GM19395 (cell line): Measurements from ENCODE around the gene CSAD.
A peak's percentile ranks its signal among the peaks of the same experiment; 100 is the strongest.

ENCODE experiments used
- ATAC-seq: cut with Tn5 transposase; IDR thresholded peaks from one replicate; pipeline ENCODE4 v1.9.1; 2021; ENCODE audit warnings: mild to moderate bottlenecking, moderate library complexity; ENCODE audit not compliant: unreplicated experiment

Gene CSAD

GRCh38 chr12:53180220-53180930 is at the start of gene CSAD, which contains the start of gene ZNF740:
TSS of gene CSAD (minus strand) at chr12:53180925. CDS start at chr12:53173470, 7,455 bp downstream.
TSS of gene ZNF740 (plus strand) at chr12:53180722. CDS start at chr12:53181984, 1,262 bp downstream.
- peak; percentile 91 for ATAC-seq

- ATAC-seq = no peak
Observed at GRCh38 chr12:53230108-53230845, 49.6 kb upstream of the CSAD start.

DNA sequence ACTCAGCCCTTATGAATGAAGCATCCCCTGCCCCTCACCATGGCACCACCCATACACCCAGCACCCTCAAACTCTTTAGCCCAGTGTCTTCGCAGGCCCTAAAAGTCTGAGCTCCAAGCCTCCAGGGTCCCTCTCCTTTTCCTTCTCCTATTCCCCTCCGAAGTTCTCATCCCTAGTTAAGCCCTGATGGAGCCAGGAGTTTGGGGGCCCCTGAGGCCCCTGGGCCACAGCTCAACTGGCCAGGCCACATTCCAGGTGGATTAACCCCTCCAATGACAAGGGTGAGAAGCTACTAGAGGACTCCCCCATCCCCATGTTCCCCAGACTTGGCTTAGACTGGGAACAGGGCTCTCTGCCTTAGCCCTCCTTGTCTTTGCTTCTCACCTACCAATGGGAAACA is 48.7 kb upstream of the CSAD start:
- ATAC-seq = no peak

GRCh38 chr12:53227836-53228235 is 47.1 kb upstream of the CSAD start:
- ATAC-seq = no peak

DNA sequence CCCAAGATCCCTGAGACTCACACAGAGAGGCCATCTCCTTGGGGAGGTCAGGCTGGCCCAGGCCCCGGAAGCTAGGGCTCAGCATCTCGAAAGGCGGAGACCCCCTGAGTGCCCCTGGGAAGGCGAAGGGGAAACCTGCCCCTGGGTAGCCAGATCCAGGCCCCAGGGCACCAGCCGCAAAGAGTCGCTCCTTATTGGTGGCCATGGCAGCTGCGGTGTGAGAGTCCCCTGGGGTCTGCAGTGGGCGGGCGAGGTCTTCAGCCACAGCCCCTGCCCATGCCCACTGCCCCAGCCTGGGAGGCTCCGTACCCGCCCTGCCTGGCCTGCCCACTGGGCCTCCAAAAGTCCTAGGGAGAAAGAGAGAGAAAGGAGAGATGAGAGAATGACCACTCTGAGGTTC is 46.6 kb upstream of the CSAD start:
- ATAC-seq = no peak

- no peak for ATAC-seq
Observed at GRCh38 chr12:53226815-53227214, 46.1 kb upstream of the CSAD start.

- ATAC-seq = no peak
Observed at GRCh38 chr12:53225635-53226424, 45.1 kb upstream of the CSAD start.

- ATAC-seq = no peak
Observed at GRCh38 chr12:53224897-53225634, 44.3 kb upstream of the CSAD start.

GRCh38 chr12:53224061-53224896 is 43.6 kb upstream of the CSAD start:
- no peak for ATAC-seq

DNA sequence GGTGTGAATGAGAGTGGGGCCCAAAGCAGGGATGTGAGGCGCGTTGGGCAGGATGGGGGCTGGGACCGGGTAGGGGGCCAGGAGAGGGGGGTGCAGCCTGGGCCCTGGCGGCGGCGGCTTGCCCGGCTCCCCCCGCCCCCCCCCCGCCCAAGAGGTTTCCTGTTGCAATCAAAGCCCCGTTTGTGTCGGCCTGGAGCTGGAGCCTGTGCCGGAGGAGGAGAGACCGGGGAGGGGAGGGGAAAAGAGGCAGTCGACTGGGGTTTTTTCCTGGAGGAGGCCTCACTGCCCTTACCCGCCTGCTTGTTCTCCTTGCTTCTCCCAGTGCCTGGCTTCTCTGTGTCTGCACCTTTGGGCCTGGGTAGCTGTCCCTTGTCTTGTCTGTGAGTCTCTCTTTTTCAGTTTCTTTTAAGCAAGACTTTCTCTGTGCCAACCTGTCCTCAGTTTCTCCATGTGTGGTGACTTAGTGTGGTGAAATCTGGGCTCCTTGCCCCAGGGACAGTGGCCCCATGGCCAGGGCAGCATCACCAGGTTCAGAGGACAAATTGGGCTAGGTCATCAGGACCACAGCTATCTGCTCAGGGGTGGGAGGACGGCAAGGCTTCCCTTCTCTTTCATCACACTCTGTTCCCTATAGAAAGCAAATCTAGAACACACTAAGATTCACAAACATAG is 42.8 kb upstream of the CSAD start:
- no peak for ATAC-seq

DNA sequence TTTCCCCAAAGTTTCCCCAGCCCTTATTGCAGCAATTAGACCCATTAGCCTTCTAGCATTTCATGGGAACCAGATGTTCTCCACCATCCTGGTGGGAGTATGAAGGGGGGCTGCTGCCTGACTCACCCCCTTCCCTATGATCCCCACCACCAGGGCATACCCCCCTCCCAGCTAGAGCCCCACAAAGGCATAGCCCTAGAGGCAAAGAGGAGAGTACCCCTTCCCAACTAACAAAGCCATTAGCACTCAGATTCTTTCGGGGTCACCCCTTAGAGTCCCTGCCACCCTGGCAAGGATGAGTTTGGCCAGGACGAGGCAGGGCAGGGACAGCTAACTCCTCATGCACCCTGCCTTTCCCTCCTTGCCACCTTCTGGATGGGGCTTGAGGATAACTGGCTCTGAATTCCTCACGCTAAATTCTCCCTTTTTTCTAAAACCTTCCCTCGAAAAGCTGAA is 42.1 kb upstream of the CSAD start:
- ATAC-seq = no peak

DNA sequence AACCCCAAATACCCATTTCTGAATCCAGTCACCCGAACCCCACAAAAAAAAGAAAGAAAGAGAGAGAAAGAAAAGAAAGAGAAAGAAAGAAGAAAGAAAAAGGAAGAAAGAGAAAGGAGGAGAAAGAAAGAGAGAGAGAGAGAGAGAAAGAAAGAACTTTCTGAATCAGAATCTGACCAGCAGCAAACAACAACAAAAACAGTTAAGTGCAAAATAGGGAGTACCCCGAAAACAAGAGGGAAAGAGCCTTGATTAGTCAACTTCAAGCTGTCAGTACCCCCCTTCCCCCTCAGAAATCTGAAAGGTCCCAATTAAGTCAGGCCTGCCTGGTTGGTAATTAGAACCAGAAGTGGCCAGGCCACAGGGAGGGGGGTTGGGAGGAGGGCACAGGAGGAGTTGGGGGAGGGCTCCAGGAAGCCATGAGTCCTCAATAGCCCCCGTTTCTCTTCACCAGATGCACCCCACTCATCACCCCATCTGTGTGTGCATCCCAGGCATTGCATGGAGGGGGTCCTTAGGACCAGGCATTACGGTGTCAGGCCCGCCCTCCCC is 41.5 kb upstream of the CSAD start:
- no peak for ATAC-seq

DNA sequence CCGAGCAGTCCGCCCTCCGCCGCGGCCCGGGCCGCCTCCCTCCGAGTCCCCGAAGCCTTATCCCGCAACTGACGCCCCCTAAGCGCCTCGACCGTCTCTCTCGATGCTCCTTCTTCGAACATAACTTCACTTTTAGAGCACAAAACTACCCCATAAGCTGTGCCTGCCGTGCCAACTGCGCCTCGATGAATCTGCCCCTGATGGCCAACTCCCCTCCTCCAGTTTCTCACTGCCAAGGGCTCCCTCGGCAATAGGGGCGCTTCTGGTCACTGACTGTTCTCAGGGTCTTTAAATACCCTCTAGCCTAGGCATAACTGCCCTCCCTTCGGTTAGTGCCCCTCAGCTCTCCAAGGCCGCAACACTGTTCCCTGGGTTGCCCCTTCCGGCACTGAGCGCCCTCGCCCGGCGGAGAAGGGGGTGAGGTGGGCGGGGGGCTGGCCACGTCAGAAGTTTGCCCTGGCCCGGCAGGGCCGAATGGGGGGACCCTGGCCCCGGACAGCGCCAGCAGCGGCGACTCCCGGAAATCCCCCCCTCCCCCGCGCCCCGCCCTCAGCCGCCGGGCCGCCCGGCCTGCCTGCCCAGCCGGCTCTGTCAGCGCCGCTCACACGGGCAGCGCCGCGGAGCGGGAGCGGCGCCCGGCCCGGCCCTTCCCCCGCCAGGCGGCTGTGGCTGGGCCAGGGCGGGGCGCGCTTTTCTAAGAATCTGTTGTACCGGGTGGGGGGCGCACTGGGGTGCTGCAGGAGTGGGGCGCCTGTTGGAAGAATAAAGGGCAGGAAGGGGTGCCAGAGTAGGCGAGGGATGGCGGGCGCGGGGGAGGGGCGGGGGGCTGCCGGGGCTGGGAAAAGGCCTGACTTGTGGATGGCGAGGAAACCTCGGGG is 40.7 kb upstream of the CSAD start:
- ATAC-seq = peak; percentile 11

DNA sequence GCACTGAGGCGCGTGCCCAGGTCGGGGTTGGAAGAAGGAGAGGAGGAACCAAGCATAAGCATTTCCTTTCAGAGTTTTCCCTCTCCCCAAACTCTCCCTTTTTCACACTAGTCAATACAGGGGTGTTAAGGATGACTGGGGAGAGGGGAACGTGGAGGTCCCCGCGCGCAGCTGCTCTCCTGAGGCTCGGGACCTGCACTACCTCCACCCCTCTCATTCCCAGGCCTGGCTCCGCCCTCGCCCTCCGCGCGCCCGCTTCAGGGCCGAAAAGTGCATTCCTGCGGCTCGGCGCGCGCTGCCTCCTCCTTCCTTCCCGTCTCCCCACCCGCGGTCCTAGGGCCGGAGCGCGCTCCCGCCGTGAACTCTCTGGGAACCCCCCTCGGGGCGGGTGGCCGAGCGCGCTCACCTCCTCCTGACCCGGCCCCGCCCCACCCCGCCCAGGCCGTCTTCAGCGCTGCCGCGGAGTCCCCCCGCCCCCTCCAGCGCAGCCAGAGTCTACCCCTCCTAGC is 40.0 kb upstream of the CSAD start:
- ATAC-seq = peak; percentile 58

DNA sequence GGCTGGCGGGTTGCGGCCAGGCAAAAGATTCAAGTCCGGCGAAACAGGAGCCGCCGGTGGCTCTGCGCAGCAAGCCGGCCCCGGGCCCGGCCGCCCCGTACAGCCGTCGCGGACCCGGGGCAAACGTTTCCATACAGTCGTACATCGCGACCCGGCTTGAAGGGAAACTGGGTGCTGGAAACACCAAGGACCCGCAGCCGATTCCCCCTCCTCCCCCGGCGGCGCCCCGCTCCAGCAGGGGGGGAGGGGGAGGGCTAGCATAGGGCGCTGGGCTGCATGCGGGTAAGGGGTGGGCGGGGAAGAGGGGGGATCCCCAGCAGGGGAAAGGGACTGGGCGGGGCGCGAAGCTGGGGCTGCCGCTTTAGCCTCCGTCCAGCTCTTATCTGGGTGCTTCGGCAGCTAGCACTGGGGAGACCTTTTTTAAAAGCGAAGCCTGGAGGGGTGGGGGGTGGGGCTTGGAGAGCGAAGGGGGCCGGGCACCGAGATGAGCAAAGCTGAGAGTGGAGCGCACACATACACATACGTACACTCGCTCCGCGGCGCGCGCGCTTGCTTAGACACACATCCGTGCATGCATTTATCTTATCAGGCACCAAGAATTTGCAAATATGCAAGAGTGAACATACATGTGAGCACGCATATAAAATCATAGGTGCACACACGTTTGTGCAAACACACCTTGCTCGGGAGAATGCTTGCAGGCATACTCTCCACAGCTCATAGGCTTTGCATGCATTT is 39.4 kb upstream of the CSAD start:
- peak; percentile 43 for ATAC-seq

GRCh38 chr12:53219292-53219955 is 38.7 kb upstream of the CSAD start:
- peak; percentile 23 for ATAC-seq
